Kidney (tissue), 14 donors: ENCODE measurements around the gene USP3. TPM values are rescaled to one million over a fixed set of nuclear protein-coding genes. Genes with fewer than 3 reads are reported as not detected.
A peak's percentile ranks its signal among the peaks of the same experiment; 100 is the strongest.

Experiments used
- DNase-seq, 5 donors: peaks; one replicate each; pipeline ENCODE4 v3.0.0-alpha.2; 2013 to 2020
- FAIRE-seq: peaks from 2 replicates; lab custom pipeline; 2012; peaks lifted over from hg19 to GRCh38; lab: Jason Lieb, UNC
- H3K27ac ChIP-seq, 2 donors: one replicate each; pipeline ENCODE4 v1.7.0; 2013; ENCODE audit warnings: low read depth in 2 of 2, low read length in 2 of 2, inconsistent platforms in 1 of 2
- H3K27me3 ChIP-seq: one replicate; pipeline ENCODE4 v1.7.1; 2013; ENCODE audit warnings: low read length, inconsistent platforms; ENCODE audit not compliant: control insufficient read depth, insufficient read depth
- H3K36me3 ChIP-seq, 3 donors: one replicate each; pipeline versions ENCODE4 v1.7.0 to v1.7.1; 2013; ENCODE audit warnings: low read length in 3 of 3, control low read depth in 1 of 3, inconsistent platforms in 1 of 3; ENCODE audit not compliant: insufficient read depth in 3 of 3, control insufficient read depth in 2 of 3
- H3K4me1 ChIP-seq, 3 donors: one replicate each; pipeline versions ENCODE4 v1.7.0 to v1.7.1; 2013; ENCODE audit warnings: low read length in 3 of 3, inconsistent platforms in 1 of 3, low read depth in 1 of 3; ENCODE audit not compliant: control insufficient read depth in 2 of 3, insufficient read depth in 2 of 3
- H3K4me3 ChIP-seq, 3 donors: one replicate each; pipeline versions ENCODE4 v1.7.0 to v1.8.1; 2013; ENCODE audit warnings: low read length in 3 of 3, control low read depth in 1 of 3, inconsistent platforms in 1 of 3
- H3K9ac ChIP-seq, 3 donors: one replicate each; pipeline versions ENCODE4 v1.7.0 to v1.7.1; 2013; ENCODE audit warnings: low read length in 3 of 3, control low read depth in 1 of 3, inconsistent platforms in 1 of 3
- H3K9me3 ChIP-seq, 3 donors: one replicate each; pipeline versions ENCODE4 v1.7.0 to v1.7.1; 2013; ENCODE audit warnings: low read length in 3 of 3, control low read depth in 1 of 3, inconsistent platforms in 1 of 3; ENCODE audit not compliant: control insufficient read depth in 2 of 3, insufficient read depth in 1 of 3
- intact Hi-C: fragments of 100-400 bp; cut with DNase I; formaldehyde crosslinking; loops from one replicate; pipeline ENCODE4 v1.11.1; 2022
- polyA plus RNA-seq: library from polyadenylated mRNA; stranded (reverse); fragments of 350-450 nt; fragmentation: Illumina TruSeq; extraction: RNeasy Lipid Tissue Mini Kit (QIAGEN cat#74804); gene quantifications from one replicate; pipeline ENCODE4 v1.2.3, GENCODE V29; 2014; ENCODE audit warnings: low read depth, low replicate concordance; ENCODE audit not compliant: insufficient read depth
- total RNA-seq: library from RNA; stranded (reverse); fragmentation: NEBNext Ultra II Directional; extraction: Animal tissue kit (Norgen Biotek cat#: 25700); gene quantifications from one replicate; pipeline ENCODE4 v1.2.1, GENCODE V29; 2021
- TF ChIP-seq, protein P1 (sequence below): IDR thresholded peaks from 3 replicates; pipeline ENCODE4 v1.5.1; 2012; ENCODE audit warnings: mild to moderate bottlenecking, moderate library complexity, borderline replicate concordance; ENCODE audit not compliant: insufficient read depth; ENCODE audit errors: extremely low read depth
- donor health status: control.
- donor health status: control.
- donor health status: control.
- donor health status: control.
- donor health status: control.
- donor health status: DM: yes; HTN: yes; CAD: no.
- donor health status: Normal renal cell carcinoma (clear cell type).

Gene USP3
- total and polyA plus RNA-seq, 2 donors from 2014 or later, result 25.2 to 72.5 TPM

DNA sequence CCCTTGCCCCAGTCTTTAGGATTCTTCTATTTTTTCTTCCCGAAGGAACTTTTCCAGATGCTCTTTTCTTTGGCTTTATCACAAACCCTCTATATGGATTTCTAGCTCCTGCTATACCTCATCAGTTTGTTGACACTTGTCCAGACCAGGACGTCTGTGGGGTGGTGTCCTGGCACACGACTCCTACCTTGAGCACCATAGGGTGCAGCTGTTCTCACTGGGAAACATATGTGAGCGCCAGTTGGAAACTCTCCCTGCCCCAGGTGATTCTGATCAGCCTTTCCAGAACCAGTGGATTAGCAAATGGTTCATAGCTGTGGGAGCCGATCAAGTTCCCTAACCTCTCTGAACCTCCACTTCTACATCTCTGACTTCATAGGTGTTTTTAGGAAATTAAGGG, 40.6 kb upstream of the USP3 start:
- Histone ChIP-seq H3K9me3 (no peaks in the 10 kb centered on the region), H3K36me3 (no peaks in the 10 kb centered on the region), H3K9ac (no peak overlapping the region), H3K27ac (peak overlapping the region; percentile 2 to 8), H3K4me3 (no peak overlapping the region), H3K4me1 (peaks cover 0 to 3% (median 0%) of the 10 kb centered on the region in 3 donors), H3K27me3 (no peaks in the 10 kb centered on the region)
- intact Hi-C loops, result no loop called here
- FAIRE-seq, result no peak
- TF ChIP-seq, protein P1, sequence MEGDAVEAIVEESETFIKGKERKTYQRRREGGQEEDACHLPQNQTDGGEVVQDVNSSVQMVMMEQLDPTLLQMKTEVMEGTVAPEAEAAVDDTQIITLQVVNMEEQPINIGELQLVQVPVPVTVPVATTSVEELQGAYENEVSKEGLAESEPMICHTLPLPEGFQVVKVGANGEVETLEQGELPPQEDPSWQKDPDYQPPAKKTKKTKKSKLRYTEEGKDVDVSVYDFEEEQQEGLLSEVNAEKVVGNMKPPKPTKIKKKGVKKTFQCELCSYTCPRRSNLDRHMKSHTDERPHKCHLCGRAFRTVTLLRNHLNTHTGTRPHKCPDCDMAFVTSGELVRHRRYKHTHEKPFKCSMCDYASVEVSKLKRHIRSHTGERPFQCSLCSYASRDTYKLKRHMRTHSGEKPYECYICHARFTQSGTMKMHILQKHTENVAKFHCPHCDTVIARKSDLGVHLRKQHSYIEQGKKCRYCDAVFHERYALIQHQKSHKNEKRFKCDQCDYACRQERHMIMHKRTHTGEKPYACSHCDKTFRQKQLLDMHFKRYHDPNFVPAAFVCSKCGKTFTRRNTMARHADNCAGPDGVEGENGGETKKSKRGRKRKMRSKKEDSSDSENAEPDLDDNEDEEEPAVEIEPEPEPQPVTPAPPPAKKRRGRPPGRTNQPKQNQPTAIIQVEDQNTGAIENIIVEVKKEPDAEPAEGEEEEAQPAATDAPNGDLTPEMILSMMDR, result no peak
- DNase-seq, result no peak

DNA sequence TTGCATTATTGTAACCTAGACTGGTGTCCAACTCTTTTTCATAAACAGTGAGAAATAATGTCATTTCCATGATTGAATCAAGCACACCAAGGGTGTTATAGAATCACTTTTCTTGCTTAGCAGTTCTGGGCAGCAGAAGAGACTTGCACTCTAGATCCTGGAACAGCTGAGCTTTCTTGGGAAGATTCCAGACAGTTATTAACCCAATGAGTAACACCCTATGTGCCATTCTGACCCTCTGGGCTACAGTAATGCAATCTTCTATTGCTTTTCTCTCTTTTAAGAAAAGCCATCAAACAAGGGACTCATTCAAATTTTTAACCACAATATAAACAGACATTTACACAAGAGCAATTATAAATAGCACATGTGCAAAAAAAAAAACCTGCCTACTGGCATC, 39.3 kb upstream of the USP3 start:
- FAIRE-seq, result no peak
- Histone ChIP-seq H3K4me3 (no peak overlapping the region), H3K9me3 (no peaks in the 10 kb centered on the region), H3K4me1 (peaks cover 0 to 3% (median 0%) of the 10 kb centered on the region in 3 donors), H3K36me3 (no peaks in the 10 kb centered on the region), H3K27ac (no peak overlapping the region), H3K9ac (no peak overlapping the region), H3K27me3 (no peaks in the 10 kb centered on the region)
- intact Hi-C loops, result no loop called here
- TF ChIP-seq, protein P1, result no peak
- no peak for DNase-seq

DNA sequence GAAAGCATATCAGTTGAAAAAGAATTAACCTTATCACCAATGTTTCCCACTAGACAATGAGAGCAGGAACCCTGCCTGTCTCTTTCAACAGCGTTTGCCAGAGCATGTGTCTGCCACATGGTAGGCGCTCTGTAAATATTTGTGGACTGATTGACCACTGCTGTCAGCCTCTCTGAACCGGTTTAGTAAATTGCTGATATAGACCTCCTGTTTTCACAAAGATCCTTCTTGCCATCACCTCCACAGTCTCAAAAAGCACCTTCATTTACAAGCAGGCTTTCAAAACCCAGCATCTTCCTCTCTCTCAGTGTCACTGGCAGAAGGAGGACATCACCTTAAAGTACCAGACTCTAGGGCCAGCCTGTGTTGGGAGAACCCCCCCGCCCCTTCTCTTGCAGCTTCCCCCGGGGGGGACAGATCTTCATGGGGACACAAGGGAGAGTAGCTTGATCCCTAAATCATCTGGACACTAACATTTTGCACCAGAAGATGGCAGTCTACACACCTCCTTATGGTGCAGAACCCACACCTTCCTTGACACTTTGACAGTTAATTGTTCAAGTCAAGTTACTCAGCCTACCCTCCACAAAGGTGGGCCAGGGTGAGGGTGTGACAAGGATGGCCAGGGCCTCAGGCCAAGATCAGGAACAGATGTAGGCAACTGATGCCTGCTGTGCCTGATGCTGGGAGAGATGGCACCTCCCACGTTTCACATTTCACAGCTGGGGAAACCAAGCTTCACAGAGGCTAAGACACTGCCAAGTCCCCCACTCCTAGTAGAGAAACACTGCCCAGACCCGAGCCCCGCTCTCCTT, 37.8 kb upstream of the USP3 start:
- Histone ChIP-seq H3K9me3 (no peaks in the 10 kb centered on the region), H3K4me3 (no peak overlapping the region), H3K27ac (no peak overlapping the region), H3K9ac (no peak overlapping the region), H3K36me3 (no peaks in the 10 kb centered on the region), H3K4me1 (peaks cover 0 to 3% (median 0%) of the 10 kb centered on the region in 3 donors), H3K27me3 (no peaks in the 10 kb centered on the region)
- intact Hi-C loops, result no loop called here
- TF ChIP-seq, protein P1, result peak; percentile 79
- FAIRE-seq (no peak), DNase-seq (peak in 3 of 5 donors; percentile 37 to 84 (median 70))
